GM21381 (cell line): Measurements from ENCODE around the gene CYP1A1.

Source experiments
- ATAC-seq: cut with Tn5 transposase; IDR thresholded peaks from one replicate; pipeline ENCODE4 v1.9.1; 2021; ENCODE audit warnings: mild to moderate bottlenecking, moderate library complexity; ENCODE audit not compliant: unreplicated experiment

The CYP1A1 gene

GRCh38 chr15:74725225-74725774 lies at the start of gene CYP1A1:
Gene CYP1A1, minus strand, starts transcription at chr15:74725528. Its CDS starts 2,431 bp downstream, at chr15:74723097.
- ATAC-seq = no peak

DNA sequence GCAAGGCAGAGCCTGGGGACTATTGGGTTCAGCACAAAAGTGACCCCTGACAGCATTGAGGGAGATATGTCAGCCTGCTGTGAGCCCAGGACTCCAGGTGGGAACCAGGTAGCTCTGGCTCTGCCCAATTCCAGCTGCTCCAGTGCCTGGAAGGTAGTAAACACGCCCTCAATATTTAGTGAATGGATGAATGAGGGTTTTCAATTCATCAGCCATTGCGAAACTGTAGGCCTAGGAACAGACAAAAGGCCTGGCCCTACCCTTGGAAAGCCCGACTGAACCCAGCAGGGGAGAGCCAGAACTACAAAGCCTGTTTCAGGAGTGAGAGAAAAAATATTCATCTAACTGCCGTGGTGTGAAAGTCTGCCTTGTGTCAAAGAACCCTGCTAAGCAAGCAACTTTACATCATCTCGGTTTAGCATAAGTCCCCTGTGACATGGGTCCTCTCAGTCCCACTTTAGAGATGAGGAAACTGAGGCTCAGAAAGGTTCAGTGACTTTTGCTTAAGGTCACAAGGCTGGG lies 48.5 kb upstream of the CYP1A1 start:
- ATAC-seq = no peak

DNA sequence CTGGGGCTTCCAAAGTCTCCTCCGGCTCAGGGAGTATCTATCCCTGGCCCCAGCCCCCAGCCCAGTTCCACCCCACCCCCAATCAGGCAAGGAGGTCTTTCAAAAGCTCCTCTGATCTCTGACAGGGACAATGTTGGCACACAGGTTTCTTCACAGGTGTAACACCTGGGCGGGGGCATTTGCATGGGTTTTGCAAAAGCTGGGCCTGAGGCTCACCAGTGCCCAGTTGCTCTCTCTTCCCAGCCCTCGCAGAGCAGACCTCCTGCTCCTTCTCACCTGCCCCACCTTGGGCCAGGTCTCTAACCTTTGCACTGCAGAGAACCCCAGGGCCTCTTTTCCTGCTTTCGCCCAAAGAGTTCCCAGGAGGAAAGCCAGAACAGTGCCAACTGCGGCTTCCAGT lies 48.0 kb upstream of the CYP1A1 start:
- no peak for ATAC-seq

- no peak for ATAC-seq
Observed at GRCh38 chr15:74770211-74770903, 45.0 kb upstream of the CYP1A1 start.

DNA sequence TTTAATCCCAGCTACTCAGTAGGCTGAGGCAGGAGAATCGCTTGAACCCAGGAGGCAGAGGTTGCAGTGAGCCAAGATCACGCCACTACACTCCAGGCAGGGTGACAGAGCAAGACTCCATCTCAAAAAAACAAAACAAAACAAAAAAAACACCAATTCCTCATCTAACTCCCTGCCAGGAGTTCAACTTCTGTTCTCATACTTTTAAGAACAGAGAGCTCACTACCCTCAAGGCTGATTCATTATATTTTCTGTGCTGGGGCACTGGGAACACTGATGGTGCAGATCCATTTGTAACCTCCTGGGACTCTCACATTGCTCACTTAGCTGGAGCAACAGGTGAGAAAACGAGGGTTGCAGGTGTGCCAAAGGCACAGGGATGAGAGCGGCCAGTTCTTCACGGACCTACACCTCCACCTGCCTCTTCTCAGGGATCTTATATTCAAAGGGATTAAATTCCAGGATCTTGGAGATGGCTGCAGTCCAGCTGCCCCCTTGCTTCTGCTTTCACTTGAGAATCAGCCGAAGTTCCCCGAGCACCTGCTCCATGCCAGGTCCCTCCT lies 44.2 kb upstream of the CYP1A1 start:
- no peak for ATAC-seq

DNA sequence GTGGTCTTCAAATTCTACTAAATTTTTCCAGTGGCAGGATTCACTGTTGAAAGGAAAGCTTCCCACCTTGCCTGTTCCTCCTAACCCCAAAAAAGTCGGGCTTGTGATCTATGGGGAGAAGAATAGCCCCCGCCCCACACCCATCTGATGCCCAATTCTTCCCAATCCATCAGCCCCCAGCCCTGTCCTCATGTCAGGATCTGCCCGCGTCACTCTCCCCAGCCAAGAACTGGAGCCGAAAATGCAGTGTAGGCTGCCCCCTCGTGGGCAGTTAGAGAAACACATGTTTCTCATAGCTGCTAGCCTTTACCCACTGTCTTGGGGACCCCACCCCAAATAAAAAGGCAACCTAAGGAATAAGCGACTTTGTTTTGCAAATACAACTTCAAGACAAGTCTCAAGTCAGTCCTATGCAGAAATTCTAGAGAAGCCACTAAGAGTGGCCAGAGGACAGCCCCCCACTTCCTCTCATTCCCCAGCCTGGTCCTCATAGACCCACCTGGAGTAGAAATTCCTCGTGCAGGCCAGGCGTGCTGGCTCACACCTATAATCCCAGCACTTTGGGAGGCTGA lies 43.5 kb upstream of the CYP1A1 start:
- ATAC-seq = no peak

DNA sequence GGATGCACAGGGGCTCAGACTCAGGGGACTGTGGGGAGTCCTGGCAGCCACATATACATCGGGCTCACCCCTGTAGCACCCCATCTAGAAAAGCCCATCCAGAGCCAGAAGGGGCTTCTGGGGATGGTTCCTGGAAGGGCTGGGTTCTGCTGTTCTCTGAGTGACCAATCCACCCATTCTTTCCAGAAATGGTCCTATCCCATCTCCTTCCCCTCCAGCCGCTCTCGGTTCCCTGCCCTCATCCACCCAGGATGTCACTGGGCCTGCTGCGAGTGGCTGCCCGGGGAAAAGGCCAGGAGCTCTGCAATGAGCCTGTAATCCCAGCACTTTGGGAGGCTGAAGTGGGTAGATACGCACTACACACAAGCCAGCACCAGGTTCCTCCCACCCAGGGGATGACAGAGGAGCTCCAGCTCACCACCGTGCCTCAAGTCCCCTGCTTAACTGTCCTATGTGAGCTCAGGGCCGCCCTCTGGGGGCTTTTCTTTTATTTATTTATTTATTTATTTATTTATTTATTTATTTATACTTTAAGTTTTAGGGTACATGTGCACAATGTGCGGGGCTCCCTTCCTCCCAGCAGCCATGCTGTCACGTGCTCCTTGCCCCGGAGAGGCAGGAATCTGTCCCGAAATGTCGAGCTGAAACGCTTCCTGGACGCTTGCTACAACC lies 42.9 kb upstream of the CYP1A1 start:
- ATAC-seq = no peak

DNA sequence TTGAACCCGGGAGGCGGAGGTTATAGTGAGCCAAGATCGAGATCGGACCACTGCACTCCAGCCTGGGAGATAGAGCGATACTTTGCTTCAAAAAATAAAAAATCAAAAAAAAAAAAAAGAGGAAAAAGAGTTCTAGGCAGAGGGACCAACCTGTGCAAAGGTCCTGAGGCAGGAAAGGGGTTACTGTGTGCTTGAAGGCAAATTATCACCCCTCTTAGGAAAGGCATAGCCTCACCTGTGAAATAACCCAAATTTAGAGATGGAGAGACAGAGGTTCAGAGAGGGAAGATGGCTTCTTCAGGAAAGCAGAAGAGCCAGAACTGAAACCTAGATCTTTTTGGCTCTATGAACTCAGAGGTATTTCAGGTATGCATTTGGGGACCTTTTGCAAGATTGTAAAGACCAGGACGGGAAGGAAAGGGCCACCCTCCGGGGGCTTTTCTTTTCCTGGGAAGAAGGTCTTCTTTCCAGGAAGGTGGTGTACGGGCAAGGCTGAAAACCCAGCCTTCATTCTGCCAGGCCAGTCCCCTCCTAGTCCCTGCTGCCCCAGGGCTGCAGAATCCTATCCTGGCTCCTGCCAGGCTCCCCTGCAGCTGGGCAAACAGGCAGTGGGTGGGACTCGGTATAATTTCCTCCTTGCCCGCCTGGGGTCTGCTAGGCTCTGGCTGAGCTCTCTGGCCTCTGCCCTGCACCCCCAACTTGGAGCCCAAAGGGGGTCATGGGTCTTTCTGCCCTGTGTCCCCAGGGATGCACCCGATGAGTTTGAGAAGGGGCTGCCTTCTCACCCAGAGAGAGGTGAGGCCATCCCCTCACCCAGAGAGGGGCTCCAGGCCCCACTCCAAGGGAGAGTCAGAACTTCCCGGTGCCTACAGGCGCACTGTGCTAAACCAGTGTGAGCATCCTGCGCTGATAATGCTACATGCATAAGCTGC lies 42.1 kb upstream of the CYP1A1 start:
- ATAC-seq = no peak

GRCh38 chr15:74763416-74763815 lies 38.1 kb upstream of the CYP1A1 start:
- no peak for ATAC-seq

DNA sequence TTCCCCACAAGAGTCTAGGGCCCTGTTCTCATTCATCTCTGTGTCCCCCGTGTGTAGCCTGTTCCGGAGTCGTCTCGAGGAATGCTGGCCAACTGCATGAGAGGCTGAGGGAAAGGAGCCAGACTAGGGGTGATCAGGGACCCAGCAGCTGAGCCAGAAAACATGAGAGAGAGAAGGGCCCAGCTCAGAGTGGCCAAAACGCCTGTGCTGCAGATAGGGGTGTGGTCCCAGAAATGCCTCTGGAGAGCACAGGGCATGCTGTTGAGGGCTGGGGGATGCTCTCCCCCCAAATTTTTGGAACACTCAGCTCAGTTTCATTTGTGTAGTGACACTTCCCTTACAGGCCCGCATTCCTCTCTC lies 37.4 kb upstream of the CYP1A1 start:
- ATAC-seq = no peak

- no peak for ATAC-seq
Observed at GRCh38 chr15:74758736-74759135, 33.4 kb upstream of the CYP1A1 start.

GRCh38 chr15:74754593-74755215 lies 29.4 kb upstream of the CYP1A1 start:
- ATAC-seq = no peak

GRCh38 chr15:74752531-74752930 lies 27.2 kb upstream of the CYP1A1 start:
- ATAC-seq = no peak

DNA sequence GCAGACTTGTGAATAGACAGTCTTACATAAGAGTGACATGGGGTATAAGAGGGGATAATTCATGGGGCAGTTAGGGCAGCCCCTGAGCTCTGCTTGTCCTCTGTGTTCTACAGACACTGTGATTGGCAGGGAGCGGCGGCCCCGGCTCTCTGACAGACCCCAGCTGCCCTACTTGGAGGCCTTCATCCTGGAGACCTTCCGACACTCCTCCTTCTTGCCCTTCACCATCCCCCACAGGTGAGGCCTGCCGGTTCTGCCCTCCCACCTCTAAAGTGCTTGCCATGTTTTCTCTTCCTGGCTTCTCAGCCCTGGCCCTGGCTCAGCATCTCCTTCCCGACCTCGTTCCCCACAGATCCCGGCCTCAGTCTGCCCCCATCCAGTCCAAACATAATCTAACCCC lies 26.7 kb upstream of the CYP1A1 start:
- ATAC-seq = no peak

GRCh38 chr15:74750751-74751150 lies 25.4 kb upstream of the CYP1A1 start:
- ATAC-seq = no peak

- no peak for ATAC-seq
Observed at GRCh38 chr15:74749832-74750231, 24.5 kb upstream of the CYP1A1 start.

- ATAC-seq = no peak
Observed at GRCh38 chr15:74748322-74748946, 23.1 kb upstream of the CYP1A1 start, which contains the start of gene CYP1A2. Gene CYP1A2, plus strand, starts transcription at chr15:74748845. Its CDS starts 894 bp downstream, at chr15:74749739.

GRCh38 chr15:74746389-74746788 lies 21.1 kb upstream of the CYP1A1 start:
- no peak for ATAC-seq

GRCh38 chr15:74742422-74742821 lies 17.1 kb upstream of the CYP1A1 start:
- no peak for ATAC-seq
